Fibroblast of pulmonary artery (primary cell): ENCODE data around the gene WDFY4.

Source experiments
- DNase-seq: peaks from one replicate; pipeline ENCODE4 v3.0.0-alpha.2; 2010; ENCODE audit warnings: low read depth
- H3K4me3 ChIP-seq: replicated peaks from 2 replicates; pipeline ENCODE4 v1.5.1; 2011; ENCODE audit warnings: low read depth, mild to moderate bottlenecking, control low read depth, low read length, moderate library complexity
- TF ChIP-seq, protein P1 (sequence below): IDR thresholded peaks from 2 replicates; pipeline ENCODE4 v1.5.1; 2011; ENCODE audit warnings: mild to moderate bottlenecking, control low read depth, low read length, inconsistent platforms; ENCODE audit errors: missing control alignments

Gene WDFY4

GRCh38 chr10:48749254-48749787, 64.6 kb downstream of the WDFY4 start:
- no peak overlapping the region for H3K4me3 ChIP-seq
- TF ChIP-seq, protein P1, sequence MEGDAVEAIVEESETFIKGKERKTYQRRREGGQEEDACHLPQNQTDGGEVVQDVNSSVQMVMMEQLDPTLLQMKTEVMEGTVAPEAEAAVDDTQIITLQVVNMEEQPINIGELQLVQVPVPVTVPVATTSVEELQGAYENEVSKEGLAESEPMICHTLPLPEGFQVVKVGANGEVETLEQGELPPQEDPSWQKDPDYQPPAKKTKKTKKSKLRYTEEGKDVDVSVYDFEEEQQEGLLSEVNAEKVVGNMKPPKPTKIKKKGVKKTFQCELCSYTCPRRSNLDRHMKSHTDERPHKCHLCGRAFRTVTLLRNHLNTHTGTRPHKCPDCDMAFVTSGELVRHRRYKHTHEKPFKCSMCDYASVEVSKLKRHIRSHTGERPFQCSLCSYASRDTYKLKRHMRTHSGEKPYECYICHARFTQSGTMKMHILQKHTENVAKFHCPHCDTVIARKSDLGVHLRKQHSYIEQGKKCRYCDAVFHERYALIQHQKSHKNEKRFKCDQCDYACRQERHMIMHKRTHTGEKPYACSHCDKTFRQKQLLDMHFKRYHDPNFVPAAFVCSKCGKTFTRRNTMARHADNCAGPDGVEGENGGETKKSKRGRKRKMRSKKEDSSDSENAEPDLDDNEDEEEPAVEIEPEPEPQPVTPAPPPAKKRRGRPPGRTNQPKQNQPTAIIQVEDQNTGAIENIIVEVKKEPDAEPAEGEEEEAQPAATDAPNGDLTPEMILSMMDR = no peak
- no peak for DNase-seq

DNA sequence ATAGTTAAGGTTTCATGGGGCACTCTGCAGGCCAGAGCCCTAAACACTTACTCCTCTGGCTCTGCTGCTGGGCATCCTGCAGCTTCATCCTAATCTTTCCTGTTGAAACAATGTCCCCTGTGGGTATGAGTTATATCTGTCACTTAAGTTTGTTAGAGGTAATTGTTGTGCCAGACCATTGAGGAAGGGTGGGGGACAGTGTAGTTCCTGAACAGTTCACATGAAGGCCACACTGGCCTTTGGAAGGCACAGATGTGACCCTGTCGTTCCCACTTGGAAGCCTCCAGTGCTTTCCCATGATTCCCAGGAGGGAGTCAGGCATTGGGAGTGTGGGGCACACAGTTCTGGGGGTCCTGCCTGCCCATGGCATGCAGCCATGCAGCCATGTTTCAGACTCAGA, 65.3 kb downstream of the WDFY4 start:
- TF ChIP-seq, protein P1 = no peak
- no peak for DNase-seq
- no peak overlapping the region for H3K4me3 ChIP-seq

DNA sequence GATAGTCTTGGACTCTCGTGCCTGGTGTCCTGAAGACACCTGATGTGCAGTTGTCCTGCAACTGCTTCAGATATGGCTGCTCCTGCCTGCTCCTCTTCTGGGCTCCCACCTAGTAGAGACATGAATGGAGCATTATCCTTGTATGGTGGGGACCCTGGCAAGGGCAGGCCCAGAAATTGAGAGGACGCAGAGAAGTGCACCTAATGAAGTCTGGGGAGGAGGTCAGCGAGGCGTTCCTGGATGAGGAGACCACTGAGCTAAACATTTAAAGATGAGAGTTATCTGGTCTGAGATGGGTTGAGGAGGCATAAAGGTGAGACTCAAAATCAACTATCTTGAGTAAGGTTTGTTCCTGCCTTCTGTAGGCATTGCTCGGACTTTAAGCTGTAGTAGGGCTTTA, 66.3 kb downstream of the WDFY4 start:
- TF ChIP-seq, protein P1 = no peak
- no peak for DNase-seq
- no peak overlapping the region for H3K4me3 ChIP-seq

- H3K4me3 ChIP-seq = no peak overlapping the region
- TF ChIP-seq, protein P1 = no peak
- DNase-seq = no peak
These were observed 67.1 kb downstream of the WDFY4 start for GRCh38 chr10:48751730-48752129.

DNA sequence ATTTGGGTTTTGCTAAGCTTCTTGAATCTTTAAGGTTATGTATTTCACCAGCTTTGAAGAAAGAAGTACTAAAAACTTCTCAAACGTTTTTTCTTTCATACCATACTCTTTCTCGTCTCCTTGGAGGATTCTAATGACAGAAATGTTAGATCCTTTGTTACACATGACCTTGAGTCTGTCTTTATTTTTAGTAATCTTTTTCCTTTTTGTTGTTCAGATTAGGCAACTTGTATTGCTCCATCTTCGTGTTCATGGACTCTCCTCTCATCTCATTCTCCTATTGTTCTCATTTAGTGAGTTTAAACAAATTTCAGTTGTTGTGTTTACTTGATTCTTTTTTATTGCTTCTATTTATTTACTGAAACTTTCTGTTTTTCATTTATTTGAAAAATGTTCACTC, 73.7 kb downstream of the WDFY4 start:
- no peak overlapping the region for H3K4me3 ChIP-seq
- TF ChIP-seq, protein P1 = no peak
- no peak for DNase-seq

DNA sequence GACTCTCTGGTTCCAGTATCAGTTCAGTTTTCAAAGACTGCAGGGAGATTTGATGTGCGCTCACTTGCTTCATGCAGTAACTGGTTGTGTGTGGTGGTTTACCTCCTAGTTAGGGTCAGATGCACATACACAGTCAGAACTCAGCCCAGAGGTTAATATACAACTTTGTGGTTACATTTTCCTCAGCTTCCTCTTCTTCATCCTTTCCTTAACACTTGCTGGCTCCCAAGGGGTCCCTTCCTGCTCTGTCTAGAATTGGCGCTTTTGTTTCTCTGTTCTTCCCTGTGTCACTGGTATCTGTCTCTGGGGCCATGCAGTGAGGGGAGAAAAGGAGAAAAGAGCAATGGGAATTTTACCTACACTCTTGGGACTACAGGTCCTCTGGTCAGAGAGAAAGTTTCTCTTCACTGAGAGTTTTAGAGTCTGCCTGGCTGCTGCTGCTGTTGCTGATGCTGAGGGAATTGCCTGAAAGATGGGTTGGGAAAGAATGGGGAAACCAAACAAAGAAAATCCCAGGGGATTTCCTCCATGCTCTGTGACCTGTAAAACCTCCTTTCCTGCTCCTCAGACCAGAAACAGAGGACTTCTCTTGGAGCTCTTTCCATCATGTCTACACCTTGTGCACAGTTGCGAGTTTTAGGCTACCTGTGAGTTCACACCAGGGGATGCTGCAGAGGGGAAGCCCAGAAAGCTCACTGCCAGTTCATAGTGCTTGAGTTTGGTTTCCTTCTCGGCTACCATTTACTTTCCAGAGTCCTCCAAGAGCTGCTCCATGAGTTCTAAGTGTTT, 74.6 kb downstream of the WDFY4 start:
- no peak overlapping the region for H3K4me3 ChIP-seq
- no peak for DNase-seq
- TF ChIP-seq, protein P1 = no peak

DNA sequence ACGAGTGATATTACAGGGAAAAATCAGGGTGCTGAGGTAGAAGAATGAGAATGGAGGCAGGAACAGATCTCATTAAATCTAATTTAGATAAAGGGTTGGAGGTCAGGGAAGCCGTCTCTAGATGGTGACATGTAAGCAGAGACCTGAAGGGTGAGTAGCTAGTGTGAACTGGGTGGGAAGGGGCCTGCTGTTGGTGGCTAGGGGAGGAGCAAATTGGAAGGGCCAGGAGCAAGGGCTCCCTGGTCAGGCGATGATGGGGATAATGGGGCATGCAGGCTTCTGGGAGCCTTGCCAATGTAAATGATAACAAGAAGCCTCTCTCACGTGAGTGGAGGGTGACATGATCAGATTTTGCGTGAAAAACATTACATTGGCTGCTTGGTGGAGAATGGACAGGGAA, 76.3 kb downstream of the WDFY4 start:
- H3K4me3 ChIP-seq = no peak overlapping the region
- no peak for DNase-seq
- TF ChIP-seq, protein P1 = no peak
